GM21717 (cell line): Measurements from ENCODE around the gene ADAMTSL2.

Experiments
- ATAC-seq: cut with Tn5 transposase; IDR thresholded peaks from one replicate; pipeline ENCODE4 v1.9.1; 2021; ENCODE audit warnings: mild to moderate bottlenecking, moderate library complexity; ENCODE audit not compliant: unreplicated experiment

Gene ADAMTSL2

GRCh38 chr9:133499132-133499891 is 35.2 kb upstream of the ADAMTSL2 start:
- no peak for ATAC-seq

GRCh38 chr9:133499892-133500270 is 34.6 kb upstream of the ADAMTSL2 start:
- no peak for ATAC-seq

DNA sequence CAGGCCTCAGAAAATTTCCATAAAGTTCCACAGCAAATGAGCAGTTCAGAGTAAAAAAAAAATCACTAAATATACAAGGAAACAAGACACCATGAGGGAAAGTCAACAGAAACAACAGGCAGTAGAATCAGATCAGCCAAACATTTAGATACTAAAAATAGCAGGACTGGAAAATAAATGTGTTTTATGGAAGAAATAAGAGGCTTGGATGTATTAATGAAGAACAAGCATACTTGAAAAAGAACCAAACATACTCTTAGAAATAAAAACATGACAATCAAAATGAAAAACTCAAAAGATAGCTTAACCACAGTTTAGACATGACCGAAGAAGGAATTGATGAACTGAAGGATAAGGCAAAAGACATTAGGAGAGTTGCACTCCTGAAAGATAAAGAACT is 32.4 kb upstream of the ADAMTSL2 start:
- ATAC-seq, result no peak

DNA sequence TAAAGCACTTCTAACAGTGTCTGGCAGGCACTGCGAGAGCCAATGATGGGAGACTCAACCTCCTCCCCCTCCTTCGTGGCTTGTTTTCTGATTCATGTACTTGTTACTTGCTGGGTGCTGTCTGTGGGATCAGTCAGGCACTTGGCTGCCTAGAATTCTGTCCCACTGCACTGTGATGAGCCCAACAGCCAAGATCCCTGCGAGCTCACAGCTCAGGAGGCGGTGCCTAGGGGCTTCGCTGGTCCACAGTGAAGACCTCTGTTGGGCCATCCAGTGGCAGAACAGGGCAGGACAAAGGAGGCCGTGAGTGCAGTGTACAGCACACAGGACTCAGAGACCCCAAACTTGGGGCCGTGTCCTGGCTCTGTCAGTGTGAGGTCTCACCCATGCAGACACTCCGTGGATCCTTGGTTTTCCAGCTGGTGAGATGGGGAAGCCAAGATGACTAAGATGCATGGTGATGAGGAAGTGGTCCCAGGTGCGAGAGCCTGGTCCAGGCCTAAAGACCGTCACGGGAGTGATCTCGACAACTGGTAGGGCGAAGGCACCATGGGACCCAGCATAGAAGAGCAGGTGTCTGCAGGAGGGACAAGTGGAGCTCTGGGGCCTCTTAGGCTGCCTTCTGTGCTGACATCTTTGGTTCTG is 29.2 kb upstream of the ADAMTSL2 start:
- no peak for ATAC-seq

- ATAC-seq, result no peak
These were observed 28.4 kb upstream of the ADAMTSL2 start for GRCh38 chr9:133505901-133506652.

- ATAC-seq, result no peak
These were observed 27.9 kb upstream of the ADAMTSL2 start for GRCh38 chr9:133506653-133507038.

DNA sequence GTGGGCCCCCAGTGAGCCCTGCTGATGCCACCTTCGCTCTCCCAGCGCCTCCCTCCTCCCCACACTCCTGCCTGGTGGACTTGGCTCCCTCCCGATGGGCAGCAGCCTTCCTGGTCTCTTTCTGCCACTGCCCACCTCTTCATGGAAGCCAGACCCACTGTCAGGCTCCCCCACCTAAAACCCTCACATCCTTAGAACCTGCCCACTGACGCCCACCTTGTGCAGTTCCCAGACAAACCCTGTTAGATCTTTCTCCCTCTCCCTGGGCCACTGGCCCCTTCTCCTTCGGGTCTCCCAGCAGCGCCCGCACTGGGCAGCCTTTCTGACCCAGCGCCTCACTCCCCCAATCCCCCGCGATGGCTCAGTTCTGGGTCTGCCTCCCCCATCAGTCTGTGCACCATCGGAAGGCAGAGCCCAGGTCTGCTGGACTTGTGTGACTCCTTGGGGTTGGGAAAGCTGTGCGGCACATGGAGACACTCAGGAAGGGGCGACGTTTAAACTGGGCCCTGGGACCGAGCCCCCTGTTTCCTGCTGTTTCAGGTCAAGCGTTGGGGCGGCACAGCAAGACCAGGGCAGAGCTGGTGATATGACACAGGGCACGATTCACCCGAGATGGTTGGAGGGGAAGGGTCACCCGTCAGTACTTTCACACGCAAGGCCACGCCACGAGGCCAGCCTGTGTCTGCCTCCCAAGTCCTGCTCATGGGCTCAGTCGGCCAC is 27.1 kb upstream of the ADAMTSL2 start:
- ATAC-seq, result no peak

DNA sequence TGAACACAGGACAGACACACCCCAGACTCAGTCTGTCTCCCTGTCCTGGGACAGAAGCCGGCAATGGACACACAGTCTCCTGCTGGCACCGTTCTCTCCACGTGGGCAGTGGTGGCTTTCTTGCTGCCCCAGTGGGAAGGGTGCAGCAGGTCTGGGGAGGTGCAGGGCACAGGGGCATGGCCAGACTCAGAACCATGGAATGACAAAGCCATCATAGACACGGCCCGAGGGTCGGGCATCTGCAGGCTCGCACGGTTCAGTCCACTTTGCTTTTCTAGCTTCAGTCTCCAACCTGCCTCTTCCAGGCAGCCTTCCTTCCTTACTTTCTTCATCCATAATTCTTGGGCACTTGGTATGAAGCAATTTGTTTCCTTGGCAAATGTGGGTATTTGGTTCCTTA is 26.5 kb upstream of the ADAMTSL2 start:
- no peak for ATAC-seq

DNA sequence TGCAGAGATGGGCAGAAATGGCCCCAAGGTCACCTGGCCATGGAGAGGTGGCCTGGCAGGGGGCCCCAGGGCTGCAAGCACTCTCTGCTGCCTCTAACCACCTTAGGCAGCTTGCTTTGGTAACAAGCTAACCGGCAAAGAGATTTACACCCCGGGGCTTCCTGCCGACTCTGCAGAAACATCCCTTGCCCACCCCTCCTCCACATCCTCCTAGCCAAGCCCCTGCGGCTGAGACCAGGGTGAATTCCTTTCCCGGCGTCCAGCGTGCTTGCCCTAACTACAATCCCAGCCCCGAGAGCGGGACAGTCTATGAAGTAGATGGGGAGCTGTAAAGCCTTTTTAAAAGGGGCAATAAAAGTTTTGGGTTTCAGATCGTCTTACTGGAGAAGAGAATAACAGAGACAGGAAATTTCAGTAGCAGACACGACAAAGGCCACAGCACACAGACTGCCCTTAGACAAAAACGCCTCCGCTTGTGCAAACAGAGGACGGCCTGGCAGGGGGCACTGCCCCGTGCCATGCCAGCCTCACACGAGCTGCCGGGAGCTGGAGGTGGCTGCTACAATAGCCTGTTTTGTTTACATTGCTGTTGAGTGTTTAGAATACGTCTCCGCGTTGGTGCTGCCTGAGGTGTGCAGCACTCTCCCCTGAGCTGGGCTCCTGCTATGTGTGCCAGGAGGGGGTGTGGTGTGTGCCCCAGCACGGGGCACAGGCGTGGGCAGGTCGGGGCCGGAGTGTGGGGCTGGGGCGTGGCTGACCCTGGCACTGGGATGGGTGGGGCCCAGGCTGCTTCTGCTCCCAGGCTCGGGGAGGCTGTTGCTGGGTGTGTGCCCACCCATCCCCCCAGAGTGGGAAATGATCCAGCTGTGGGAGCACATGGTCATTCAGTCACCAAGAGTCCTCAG is 25.1 kb upstream of the ADAMTSL2 start:
- no peak for ATAC-seq

GRCh38 chr9:133510926-133511505 is 23.5 kb upstream of the ADAMTSL2 start:
- no peak for ATAC-seq

DNA sequence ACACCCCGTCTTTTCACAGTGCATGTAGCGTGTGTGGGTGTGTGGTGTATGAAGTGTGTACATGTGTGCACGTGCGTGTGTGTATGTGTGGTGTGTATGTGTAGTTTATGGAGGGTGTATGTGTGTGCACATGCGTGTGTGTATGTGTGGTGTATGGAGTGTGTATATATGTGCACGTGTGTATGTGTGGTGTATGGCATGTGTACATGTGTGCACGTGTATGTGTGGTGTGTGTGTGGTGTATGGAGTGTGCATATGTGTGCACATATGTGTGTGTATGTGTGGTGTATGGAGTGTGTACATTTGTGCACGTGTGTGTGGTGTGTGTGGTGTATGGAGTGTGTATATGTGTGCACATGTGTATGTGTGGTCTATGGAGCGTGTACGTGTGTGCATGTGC is 22.9 kb upstream of the ADAMTSL2 start:
- no peak for ATAC-seq

GRCh38 chr9:133512253-133513213 is 22.0 kb upstream of the ADAMTSL2 start:
- ATAC-seq, result no peak

GRCh38 chr9:133513214-133514100 is 21.0 kb upstream of the ADAMTSL2 start:
- no peak for ATAC-seq

- ATAC-seq, result no peak
These were observed 19.9 kb upstream of the ADAMTSL2 start for GRCh38 chr9:133514460-133515239.

- ATAC-seq, result no peak
These were observed 19.3 kb upstream of the ADAMTSL2 start for GRCh38 chr9:133515240-133515610.

- no peak for ATAC-seq
These were observed 18.8 kb upstream of the ADAMTSL2 start for GRCh38 chr9:133515615-133516255.
